Measurements from ENCODE around the gene DCTD.

DCTD gene

GRCh38 chr4:182842759-182843390 lies 74.3 kb downstream of the DCTD start:
- Histone ChIP-seq H3K4me2 (no peak overlapping the region), H3K4me1 (ENCODE audit: low read depth, poor library complexity, severe bottlenecking) (no peaks in the 10 kb centered on the region), H3K4me3 (IDR thresholded peaks at IDR 0.05; ENCODE audit: insufficient read depth, low read depth, low read length) (no peak overlapping the region), H3K9ac (no peak overlapping the region), H3K36me3 (ENCODE audit: insufficient read depth) (no peaks in the 10 kb centered on the region), H2AFZ (ENCODE audit: low read depth) (no peak overlapping the region), H3K27me3 (ENCODE audit: insufficient read depth, low read depth) (no peaks in the 10 kb centered on the region), H3K79me2 (ENCODE audit: insufficient read depth, low read depth) (no peaks in the 10 kb centered on the region), H4K20me1 (ENCODE audit: insufficient read depth) (no peaks in the 10 kb centered on the region), H3K27ac (no peak overlapping the region)
- TF ChIP-seq CTCF (conservative IDR thresholded peaks at IDR 0.05; ENCODE audit: low read depth, low read length), result no peak

- no peaks in the 10 kb centered on the region for H3K36me3 ChIP-seq (ENCODE audit: insufficient read depth)
- no peaks in the 10 kb centered on the region for H3K4me1 ChIP-seq (ENCODE audit: low read depth, poor library complexity, severe bottlenecking)
- no peaks in the 10 kb centered on the region for H3K27me3 ChIP-seq (ENCODE audit: insufficient read depth, low read depth)
- no peak overlapping the region for H3K9ac ChIP-seq
- H3K4me2 ChIP-seq, result no peak overlapping the region
- H4K20me1 ChIP-seq (ENCODE audit: insufficient read depth), result no peaks in the 10 kb centered on the region
- no peak for TF ChIP-seq CTCF (conservative IDR thresholded peaks at IDR 0.05; ENCODE audit: low read depth, low read length)
- no peaks in the 10 kb centered on the region for H3K79me2 ChIP-seq (ENCODE audit: insufficient read depth, low read depth)
- no peak overlapping the region for H3K4me3 ChIP-seq (IDR thresholded peaks at IDR 0.05; ENCODE audit: insufficient read depth, low read depth, low read length)
- no peak overlapping the region for H2AFZ ChIP-seq (ENCODE audit: low read depth)
- no peak overlapping the region for H3K27ac ChIP-seq
Measured at GRCh38 chr4:182842104-182842600, 75.0 kb downstream of the DCTD start.

- no peaks in the 10 kb centered on the region for H3K36me3 ChIP-seq (ENCODE audit: insufficient read depth)
- TF ChIP-seq CTCF (conservative IDR thresholded peaks at IDR 0.05; ENCODE audit: low read depth, low read length), result no peak
- H3K4me2 ChIP-seq, result no peak overlapping the region
Measured at GRCh38 chr4:182840108-182840507, 77.1 kb downstream of the DCTD start.

More at GRCh38 chr4:182840108-182840507, 77.1 kb downstream of the DCTD start:
- Histone ChIP-seq H3K27me3 (ENCODE audit: insufficient read depth, low read depth) (no peaks in the 10 kb centered on the region), H3K4me1 (ENCODE audit: low read depth, poor library complexity, severe bottlenecking) (no peaks in the 10 kb centered on the region), H2AFZ (ENCODE audit: low read depth) (no peak overlapping the region), H3K79me2 (ENCODE audit: insufficient read depth, low read depth) (no peaks in the 10 kb centered on the region), H3K9ac (no peak overlapping the region), H3K4me3 (IDR thresholded peaks at IDR 0.05; ENCODE audit: insufficient read depth, low read depth, low read length) (no peak overlapping the region), H3K27ac (no peak overlapping the region), H4K20me1 (ENCODE audit: insufficient read depth) (no peaks in the 10 kb centered on the region)
